Thyroid gland (tissue), 4 donors: ENCODE data around the gene SPATA20. TPM values are rescaled to one million over a fixed set of nuclear protein-coding genes. Genes with fewer than 3 reads are reported as not detected.

Experiments
- DNase-seq, 2 donors: peaks; one replicate each; pipeline ENCODE4 v3.0.0-alpha.2; 2019
- H3K27ac ChIP-seq, 3 donors: fragments of 200-600 bp; sonication (generic); 1 replicate in 2 of 3; 2 replicates in 1 of 3; pipeline ENCODE4 v1.5.1; 2016 to 2019; ENCODE audit warnings: mild to moderate bottlenecking in 1 of 3, moderate library complexity in 1 of 3
- H3K27me3 ChIP-seq: fragments of 200-600 bp; sonication (generic); one replicate; pipeline ENCODE4 v1.5.1; 2019
- H3K36me3 ChIP-seq, 2 donors: fragments of 200-600 bp; sonication (generic); one replicate each; pipeline ENCODE4 v1.5.1; 2016 to 2019
- H3K4me1 ChIP-seq, 2 donors: fragments of 200-600 bp; sonication (generic); one replicate each; pipeline ENCODE4 v1.5.1; 2017 to 2019
- H3K4me3 ChIP-seq, 3 donors: fragments of 200-600 bp; sonication (generic); replicated peaks in 1 of 3; 1 replicate in 2 of 3; 2 replicates in 1 of 3; pipeline ENCODE4 v1.5.1; 2016; ENCODE audit warnings: mild to moderate bottlenecking in 1 of 3
- H3K9me3 ChIP-seq: fragments of 200-600 bp; sonication (generic); one replicate; pipeline ENCODE4 v1.5.1; 2017
- CTCF ChIP-seq, 6 experiments: fragments of 200-600 bp in 3 of 6; fragments of 450-650 bp in 3 of 6; sonication (generic) in 3 of 6; IDR thresholded peaks; one replicate each; pipeline ENCODE4 v1.5.1; 2016 to 2019; ENCODE audit warnings: antibody characterized with exemption in 6 of 6, mild to moderate bottlenecking in 2 of 6, inconsistent platforms in 1 of 6, moderate library complexity in 1 of 6
- POLR2A ChIP-seq, 2 donors: fragments of 450-650 bp; IDR thresholded peaks; one replicate each; pipeline ENCODE4 v1.6.1; 2017; ENCODE audit warnings: antibody characterized with exemption in 2 of 2, mild to moderate bottlenecking in 2 of 2, moderate library complexity in 1 of 2
- WGBS, 2 donors: methylation state at CpG; one replicate each; pipeline ENCODE4 v1.1.5; 2017; 5-methylcytosine and 5-hydroxymethylcytosine counted together
- intact Hi-C: fragments of 100-400 bp; cut with DNase I; formaldehyde crosslinking; loops from one replicate; pipeline ENCODE4 v1.15.1; 2023
- total RNA-seq, 4 donors: library from RNA; depleted of rRNA; stranded (reverse); fragments of >200 nt; gene quantifications; one replicate each; pipeline ENCODE4 v1.2.3, GENCODE V29; 2016

The SPATA20 gene
- total RNA-seq, 4 donors from 2014 or later, result 94.9 to 177 (median 125) TPM

GRCh38 chr17:50560185-50560824, 13.3 kb downstream of the SPATA20 start, which contains the start of gene CACNA1G:
Gene CACNA1G, plus strand, starts transcription at chr17:50560715. Its CDS starts 745 bp downstream, at chr17:50561460.
- intact Hi-C loops, result no loop called here
- H3K9me3 ChIP-seq, result no peaks in the 10 kb centered on the region
- peak; percentile 84 to 86 for DNase-seq
- 4 to 7% methylated on average over 10 to 16 of the region's 56 CpGs for WGBS, 2 donors
- H3K27me3 ChIP-seq, result peaks cover 10% of the 10 kb centered on the region
- no peak within 1 kb of the TSS for H3K27ac ChIP-seq
- peaks cover 0 to 4% of the 10 kb centered on the region in 2 donors for H3K36me3 ChIP-seq
- peak within 1 kb of the TSS in 2 of 3 donors; percentile 26 to 29 for H3K4me3 ChIP-seq
- TF ChIP-seq CTCF (IDR thresholded peaks at IDR 0.05) (no peak), POLR2A (IDR thresholded peaks at IDR 0.05) (peak in 1 of 2 donors; percentile 46)
- H3K4me1 ChIP-seq, result peaks cover 59 to 71% of the 10 kb centered on the region in 2 donors

GRCh38 chr17:50560931-50561745, 14.2 kb downstream of the SPATA20 start:
- H3K27me3 ChIP-seq, result peaks cover 10% of the 10 kb centered on the region
- no peaks in the 10 kb centered on the region for H3K36me3 ChIP-seq
- WGBS, 2 donors, result 0% methylated on average over 1 to 7 of the region's 88 CpGs
- peak overlapping the region in 2 of 3 donors; percentile 17 to 29 for H3K4me3 ChIP-seq
- no peak for TF ChIP-seq POLR2A (IDR thresholded peaks at IDR 0.05)
- no peak for TF ChIP-seq CTCF (IDR thresholded peaks at IDR 0.05)
- H3K4me1 ChIP-seq, result peaks cover 59 to 68% of the 10 kb centered on the region in 2 donors
- no peak overlapping the region for H3K27ac ChIP-seq
- peak; percentile 24 to 27 for DNase-seq
- intact Hi-C loops, result no loop called here
- H3K9me3 ChIP-seq, result no peaks in the 10 kb centered on the region

- Histone ChIP-seq H3K27me3 (peaks cover 10% of the 10 kb centered on the region), H3K4me1 (peaks cover 53 to 62% of the 10 kb centered on the region in 2 donors)
- intact Hi-C loops, result no loop called here
These were observed 14.8 kb downstream of the SPATA20 start for GRCh38 chr17:50561746-50562141.

GRCh38 chr17:50562242-50563091, 15.5 kb downstream of the SPATA20 start:
- Histone ChIP-seq H3K36me3 (no peaks in the 10 kb centered on the region), H3K27ac (no peak overlapping the region), H3K4me3 (no peak overlapping the region), H3K27me3 (peaks cover 10% of the 10 kb centered on the region), H3K4me1 (peaks cover 47 to 56% of the 10 kb centered on the region in 2 donors), H3K9me3 (no peaks in the 10 kb centered on the region)
- no peak for DNase-seq
- whole genome bisulfite sequencing, 2 donors, result 22 to 47% methylated on average over 16 to 19 of the region's 22 CpGs
- intact Hi-C loops, result no loop called here
- TF ChIP-seq POLR2A (IDR thresholded peaks at IDR 0.05), result no peak
- no peak for TF ChIP-seq CTCF (IDR thresholded peaks at IDR 0.05)

More at GRCh38 chr17:50561746-50562141, 14.8 kb downstream of the SPATA20 start:
- DNase-seq, result no peak
- Histone ChIP-seq H3K36me3 (no peaks in the 10 kb centered on the region), H3K9me3 (no peaks in the 10 kb centered on the region), H3K27ac (no peak overlapping the region), H3K4me3 (peak overlapping the region in 1 of 3 donors; percentile 29)
- 0% methylated on average over 3 to 11 of the region's 27 CpGs for WGBS, 2 donors
- no peak for TF ChIP-seq CTCF (IDR thresholded peaks at IDR 0.05)
